Epithelial cell of prostate (primary cell): Measurements from ENCODE around the gene CHST5.
A peak's percentile ranks its signal among the peaks of the same experiment; 100 is the strongest.
"Not testable (repeated sequence)": the region's sequence is repeated elsewhere in the genome, so short reads cannot be mapped to it uniquely, and the experiment has no call there.

Experiments used
- DNase-seq: peaks from one replicate; pipeline ENCODE4 v3.0.0-alpha.2; 2011; ENCODE audit warnings: low read depth, low spot score
- H3K27ac ChIP-seq: fragments of 450-650 bp; 2 replicates; pipeline ENCODE4 v1.5.1; 2017; ENCODE audit warnings: mild to moderate bottlenecking

Gene CHST5

GRCh38 chr16:75555213-75555706 lies 19.4 kb upstream of the CHST5 start:
- H3K27ac ChIP-seq, result peak overlapping the region; percentile 63
- DNase-seq, result no peak

- H3K27ac ChIP-seq, result no peak overlapping the region
- no peak for DNase-seq
Observed at GRCh38 chr16:75552951-75553350, 17.0 kb upstream of the CHST5 start.

GRCh38 chr16:75550211-75550662 lies 14.3 kb upstream of the CHST5 start:
- H3K27ac ChIP-seq, result peak overlapping the region; percentile 16
- DNase-seq, result peak; percentile 51

GRCh38 chr16:75548456-75548855 lies 12.5 kb upstream of the CHST5 start:
- not testable (repeated sequence) for DNase-seq, H3K27ac ChIP-seq

GRCh38 chr16:75546293-75546692 lies 10.4 kb upstream of the CHST5 start:
- H3K27ac ChIP-seq, result no peak overlapping the region
- no peak for DNase-seq

- not testable (repeated sequence) for DNase-seq
Observed at GRCh38 chr16:75545879-75546278, 10.0 kb upstream of the CHST5 start.

GRCh38 chr16:75542462-75542861 lies 6.6 kb upstream of the CHST5 start:
- H3K27ac ChIP-seq, result not testable (repeated sequence)

More at GRCh38 chr16:75545879-75546278, 10.0 kb upstream of the CHST5 start:
- not testable (repeated sequence) for H3K27ac ChIP-seq

GRCh38 chr16:75541236-75541635 lies 5.3 kb upstream of the CHST5 start:
- DNase-seq, result no peak
- H3K27ac ChIP-seq, result no peak overlapping the region

More at GRCh38 chr16:75542462-75542861, 6.6 kb upstream of the CHST5 start:
- not testable (repeated sequence) for DNase-seq

- H3K27ac ChIP-seq, DNase-seq: not testable (repeated sequence)
Observed at GRCh38 chr16:75538882-75539565, 3.1 kb upstream of the CHST5 start.

GRCh38 chr16:75537776-75538175 lies 1.9 kb upstream of the CHST5 start:
- H3K27ac ChIP-seq, result no peak overlapping the region
- DNase-seq, result no peak

GRCh38 chr16:75535211-75535843 lies 581 bp downstream of the CHST5 start:
- no peak for DNase-seq

GRCh38 chr16:75534560-75535205 lies 1.2 kb downstream of the CHST5 start:
- DNase-seq, result no peak
- H3K27ac ChIP-seq, result no peak overlapping the region

More at GRCh38 chr16:75535211-75535843, 581 bp downstream of the CHST5 start:
- no peak overlapping the region for H3K27ac ChIP-seq

GRCh38 chr16:75532791-75533190 lies 3.1 kb downstream of the CHST5 start:
- no peak for DNase-seq
- no peak overlapping the region for H3K27ac ChIP-seq

GRCh38 chr16:75532142-75532765 lies 3.7 kb downstream of the CHST5 start:
- DNase-seq, result no peak
- no peak overlapping the region for H3K27ac ChIP-seq

GRCh38 chr16:75529959-75530358 lies 5.9 kb downstream of the CHST5 start:
- no peak overlapping the region for H3K27ac ChIP-seq
- no peak for DNase-seq

GRCh38 chr16:75529056-75529905 lies 6.6 kb downstream of the CHST5 start:
- no peak overlapping the region for H3K27ac ChIP-seq
- no peak for DNase-seq

- no peak for DNase-seq
- H3K27ac ChIP-seq, result no peak overlapping the region
Observed at GRCh38 chr16:75527825-75528299, 8.0 kb downstream of the CHST5 start.

- no peak overlapping the region for H3K27ac ChIP-seq
- DNase-seq, result no peak
Observed at GRCh38 chr16:75526032-75526790, 9.7 kb downstream of the CHST5 start.

GRCh38 chr16:75519175-75519574 lies 16.7 kb downstream of the CHST5 start:
- no peak for DNase-seq
- no peak overlapping the region for H3K27ac ChIP-seq
